ENCODE data around the gene FZD2.
"Not testable (repeated sequence)": the region's sequence is repeated elsewhere in the genome, so short reads cannot be mapped to it uniquely, and the experiment has no call there.

Gene FZD2

GRCh38 chr17:44578947-44579346, 21.7 kb downstream of the FZD2 start:
- no peak for DNase-seq

GRCh38 chr17:44581868-44582267, 24.6 kb downstream of the FZD2 start:
- no peak for DNase-seq

GRCh38 chr17:44584443-44584842, 27.2 kb downstream of the FZD2 start:
- DNase-seq: no peak

GRCh38 chr17:44585315-44585714, 28.0 kb downstream of the FZD2 start:
- no peak for DNase-seq

GRCh38 chr17:44587339-44587738, 30.1 kb downstream of the FZD2 start:
- peak; percentile 21 for DNase-seq

GRCh38 chr17:44589316-44590071, 32.2 kb downstream of the FZD2 start:
- DNase-seq: no peak

- not testable (repeated sequence) for DNase-seq
Measured at GRCh38 chr17:44590072-44590462, 32.8 kb downstream of the FZD2 start.

- not testable (repeated sequence) for DNase-seq
Measured at GRCh38 chr17:44590762-44591161, 33.5 kb downstream of the FZD2 start.

GRCh38 chr17:44591206-44591605, 33.9 kb downstream of the FZD2 start:
- no peak for DNase-seq

GRCh38 chr17:44593156-44593555, 35.9 kb downstream of the FZD2 start:
- DNase-seq: no peak

GRCh38 chr17:44595216-44595775, 38.0 kb downstream of the FZD2 start:
- DNase-seq: no peak

GRCh38 chr17:44598329-44598728, 41.0 kb downstream of the FZD2 start:
- DNase-seq: no peak

- no peak for DNase-seq
Measured at GRCh38 chr17:44598932-44599297, 41.6 kb downstream of the FZD2 start.

- peak; percentile 18 for DNase-seq
Measured at GRCh38 chr17:44599298-44600175, 42.3 kb downstream of the FZD2 start.

GRCh38 chr17:44601539-44601938, 44.3 kb downstream of the FZD2 start:
- DNase-seq: no peak

GRCh38 chr17:44601973-44602372, 44.7 kb downstream of the FZD2 start:
- DNase-seq: no peak

- no peak for DNase-seq
Measured at GRCh38 chr17:44602390-44602789, 45.1 kb downstream of the FZD2 start.

- no peak for DNase-seq
Measured at GRCh38 chr17:44602970-44603369, 45.7 kb downstream of the FZD2 start.

- DNase-seq: no peak
Measured at GRCh38 chr17:44604116-44604761, 47.0 kb downstream of the FZD2 start.

GRCh38 chr17:44604768-44605485, 47.6 kb downstream of the FZD2 start:
- no peak for DNase-seq

GRCh38 chr17:44606658-44607057, 49.4 kb downstream of the FZD2 start:
- no peak for DNase-seq

GRCh38 chr17:44607836-44608690, 50.8 kb downstream of the FZD2 start:
- no peak for DNase-seq
